LNCaP clone FGC (cell line): ENCODE measurements around the gene PODXL2.

Source experiments
- DNase-seq: peaks from one replicate; pipeline ENCODE4 v3.0.0-alpha.2; 2011; ENCODE audit warnings: low read depth
- H3K4me3 ChIP-seq: 2 replicates; pipeline ENCODE4 v1.5.1; 2011; ENCODE audit warnings: mild to moderate bottlenecking, low read depth, low read length, control low read depth
- CTCF ChIP-seq: IDR thresholded peaks from 2 replicates; pipeline ENCODE4 v1.5.1; 2012; ENCODE audit warnings: mild to moderate bottlenecking; ENCODE audit not compliant: control insufficient read depth, insufficient read depth; ENCODE audit errors: extremely low read depth

PODXL2 gene

GRCh38 chr3:127629467-127630403 is 750 bp downstream of the PODXL2 start:
- TF ChIP-seq CTCF: no peak
- DNase-seq: no peak
- H3K4me3 ChIP-seq: peak overlapping the region; percentile 90

GRCh38 chr3:127630811-127631714 is 2.1 kb downstream of the PODXL2 start:
- no peak for DNase-seq
- TF ChIP-seq CTCF: no peak
- no peak overlapping the region; the same call in 1 of the 2 replicates for H3K4me3 ChIP-seq

GRCh38 chr3:127632035-127632820 is 3.2 kb downstream of the PODXL2 start:
- no peak for DNase-seq
- no peak overlapping the region for H3K4me3 ChIP-seq
- no peak for TF ChIP-seq CTCF

- DNase-seq: no peak
- TF ChIP-seq CTCF: no peak
- no peak overlapping the region for H3K4me3 ChIP-seq
These were observed 5.7 kb downstream of the PODXL2 start for GRCh38 chr3:127634653-127635052.

- H3K4me3 ChIP-seq: no peak overlapping the region
- no peak for DNase-seq
- no peak for TF ChIP-seq CTCF
These were observed 8.6 kb downstream of the PODXL2 start for GRCh38 chr3:127637546-127637945.

GRCh38 chr3:127637971-127638370 is 9.0 kb downstream of the PODXL2 start:
- DNase-seq: no peak
- no peak overlapping the region for H3K4me3 ChIP-seq
- no peak for TF ChIP-seq CTCF
